GM19324 (cell line): ENCODE results near the gene AGO3.

ENCODE experiments used
- ATAC-seq: cut with Tn5 transposase; IDR thresholded peaks from one replicate; pipeline ENCODE4 v1.9.1; 2021; ENCODE audit warnings: mild to moderate bottlenecking, moderate library complexity; ENCODE audit not compliant: unreplicated experiment, low FRiP score

The AGO3 gene

GRCh38 chr1:36116901-36117300 lies 186.0 kb downstream of the AGO3 start:
- no peak for ATAC-seq

- ATAC-seq = no peak
Measured at GRCh38 chr1:36118447-36119204, 187.7 kb downstream of the AGO3 start.

GRCh38 chr1:36119456-36119855 lies 188.6 kb downstream of the AGO3 start:
- ATAC-seq = no peak
